T-helper 1 cell treated with Interleukin-12 subunit alpha and Interleukin-12 subunit beta and Interleukin-4 antibody, amounts not matched to agents 30 μg/mL and 1 μg/mL, for 36 hours (primary cell): ENCODE measurements around the gene ATP8A1.

ENCODE experiments used
- H3K27ac Mint-ChIP-seq: one replicate; pipeline ENCODE4 v1.8.0; 2021; ENCODE audit warnings: mild to moderate bottlenecking, mixed read lengths
- H3K27me3 Mint-ChIP-seq: one replicate; pipeline ENCODE4 v1.8.0; 2021; ENCODE audit warnings: low read depth, mixed read lengths
- H3K36me3 Mint-ChIP-seq: one replicate; pipeline ENCODE4 v1.8.0; 2021; ENCODE audit warnings: low read depth, mixed read lengths
- H3K4me1 Mint-ChIP-seq: one replicate; pipeline ENCODE4 v1.8.0; 2021; ENCODE audit warnings: low read depth, mixed read lengths
- H3K4me3 Mint-ChIP-seq: one replicate; pipeline ENCODE4 v1.8.0; 2021; ENCODE audit warnings: mild to moderate bottlenecking, moderate library complexity, mixed read lengths
- H3K9me3 Mint-ChIP-seq: one replicate; pipeline ENCODE4 v1.8.0; 2021; ENCODE audit warnings: mixed read lengths

Gene ATP8A1

GRCh38 chr4:42641656-42642055 lies 15.2 kb downstream of the ATP8A1 start:
- Mint-ChIP-seq H3K27ac (no peak overlapping the region), H3K4me3 (no peak overlapping the region), H3K27me3 (no peaks in the 10 kb centered on the region), H3K36me3 (peaks cover 2% of the 10 kb centered on the region), H3K4me1 (peaks cover 37% of the 10 kb centered on the region), H3K9me3 (no peaks in the 10 kb centered on the region)

GRCh38 chr4:42641161-42641560 lies 15.7 kb downstream of the ATP8A1 start:
- Mint-ChIP-seq H3K27ac (no peak overlapping the region), H3K27me3 (no peaks in the 10 kb centered on the region), H3K36me3 (peaks cover 2% of the 10 kb centered on the region), H3K4me3 (no peak overlapping the region), H3K9me3 (no peaks in the 10 kb centered on the region), H3K4me1 (peaks cover 38% of the 10 kb centered on the region)

GRCh38 chr4:42640613-42641012 lies 16.3 kb downstream of the ATP8A1 start:
- no peaks in the 10 kb centered on the region for H3K9me3 Mint-ChIP-seq
- H3K27ac Mint-ChIP-seq: no peak overlapping the region
- peaks cover 39% of the 10 kb centered on the region for H3K4me1 Mint-ChIP-seq

GRCh38 chr4:42638993-42639392 lies 17.9 kb downstream of the ATP8A1 start:
- Mint-ChIP-seq H3K27me3 (no peaks in the 10 kb centered on the region), H3K4me1 (peaks cover 39% of the 10 kb centered on the region), H3K36me3 (no peaks in the 10 kb centered on the region), H3K9me3 (no peaks in the 10 kb centered on the region), H3K4me3 (no peak overlapping the region), H3K27ac (peak overlapping the region; percentile 53)

More at GRCh38 chr4:42640613-42641012, 16.3 kb downstream of the ATP8A1 start:
- H3K36me3 Mint-ChIP-seq: peaks cover 2% of the 10 kb centered on the region
- no peak overlapping the region for H3K4me3 Mint-ChIP-seq
- no peaks in the 10 kb centered on the region for H3K27me3 Mint-ChIP-seq

- Mint-ChIP-seq H3K4me3 (no peak overlapping the region), H3K27me3 (no peaks in the 10 kb centered on the region), H3K9me3 (no peaks in the 10 kb centered on the region), H3K4me1 (peaks cover 42% of the 10 kb centered on the region), H3K36me3 (no peaks in the 10 kb centered on the region), H3K27ac (no peak overlapping the region)
These were observed 18.6 kb downstream of the ATP8A1 start for GRCh38 chr4:42638321-42638720.

GRCh38 chr4:42637867-42638266 lies 19.0 kb downstream of the ATP8A1 start:
- no peaks in the 10 kb centered on the region for H3K9me3 Mint-ChIP-seq
- H3K27ac Mint-ChIP-seq: no peak overlapping the region
- H3K27me3 Mint-ChIP-seq: no peaks in the 10 kb centered on the region
- peaks cover 1% of the 10 kb centered on the region for H3K36me3 Mint-ChIP-seq
- peaks cover 45% of the 10 kb centered on the region for H3K4me1 Mint-ChIP-seq
- no peak overlapping the region for H3K4me3 Mint-ChIP-seq

- peaks cover 1% of the 10 kb centered on the region for H3K36me3 Mint-ChIP-seq
- H3K4me3 Mint-ChIP-seq: no peak overlapping the region
- H3K9me3 Mint-ChIP-seq: no peaks in the 10 kb centered on the region
- no peak overlapping the region for H3K27ac Mint-ChIP-seq
- H3K4me1 Mint-ChIP-seq: peaks cover 37% of the 10 kb centered on the region
- no peaks in the 10 kb centered on the region for H3K27me3 Mint-ChIP-seq
These were observed 19.8 kb downstream of the ATP8A1 start for GRCh38 chr4:42637104-42637503.

- no peaks in the 10 kb centered on the region for H3K27me3 Mint-ChIP-seq
- H3K27ac Mint-ChIP-seq: no peak overlapping the region
- H3K4me1 Mint-ChIP-seq: peaks cover 34% of the 10 kb centered on the region
These were observed 20.3 kb downstream of the ATP8A1 start for GRCh38 chr4:42636645-42636949.

GRCh38 chr4:42633605-42634388 lies 23.1 kb downstream of the ATP8A1 start:
- Mint-ChIP-seq H3K27me3 (no peaks in the 10 kb centered on the region), H3K27ac (peak overlapping the region; percentile 53), H3K9me3 (peaks cover 6% of the 10 kb centered on the region), H3K4me3 (no peak overlapping the region), H3K36me3 (peaks cover 8% of the 10 kb centered on the region), H3K4me1 (peaks cover 27% of the 10 kb centered on the region)

More at GRCh38 chr4:42636645-42636949, 20.3 kb downstream of the ATP8A1 start:
- Mint-ChIP-seq H3K9me3 (peaks cover 2% of the 10 kb centered on the region), H3K4me3 (no peak overlapping the region), H3K36me3 (peaks cover 5% of the 10 kb centered on the region)

GRCh38 chr4:42632653-42633382 lies 24.1 kb downstream of the ATP8A1 start:
- peaks cover 8% of the 10 kb centered on the region for H3K36me3 Mint-ChIP-seq
- peaks cover 6% of the 10 kb centered on the region for H3K9me3 Mint-ChIP-seq
- H3K4me1 Mint-ChIP-seq: peaks cover 31% of the 10 kb centered on the region
- no peak overlapping the region for H3K4me3 Mint-ChIP-seq
- H3K27me3 Mint-ChIP-seq: no peaks in the 10 kb centered on the region
- no peak overlapping the region for H3K27ac Mint-ChIP-seq

- H3K27ac Mint-ChIP-seq: no peak overlapping the region
- peaks cover 39% of the 10 kb centered on the region for H3K4me1 Mint-ChIP-seq
- peaks cover 6% of the 10 kb centered on the region for H3K9me3 Mint-ChIP-seq
- no peaks in the 10 kb centered on the region for H3K27me3 Mint-ChIP-seq
- H3K36me3 Mint-ChIP-seq: peaks cover 12% of the 10 kb centered on the region
- no peak overlapping the region for H3K4me3 Mint-ChIP-seq
These were observed 26.0 kb downstream of the ATP8A1 start for GRCh38 chr4:42630908-42631307.

- Mint-ChIP-seq H3K4me3 (no peak overlapping the region), H3K4me1 (peaks cover 36% of the 10 kb centered on the region), H3K36me3 (peaks cover 13% of the 10 kb centered on the region), H3K27ac (peak overlapping the region; percentile 62), H3K27me3 (no peaks in the 10 kb centered on the region), H3K9me3 (peaks cover 6% of the 10 kb centered on the region)
These were observed 28.2 kb downstream of the ATP8A1 start for GRCh38 chr4:42628740-42629139.

GRCh38 chr4:42627885-42628646 lies 28.8 kb downstream of the ATP8A1 start:
- Mint-ChIP-seq H3K4me1 (peaks cover 30% of the 10 kb centered on the region), H3K36me3 (peaks cover 17% of the 10 kb centered on the region), H3K9me3 (peaks cover 6% of the 10 kb centered on the region), H3K27me3 (no peaks in the 10 kb centered on the region), H3K27ac (peak overlapping the region; percentile 41), H3K4me3 (peak overlapping the region; percentile 21)

GRCh38 chr4:42626629-42627146 lies 30.2 kb downstream of the ATP8A1 start:
- Mint-ChIP-seq H3K36me3 (peaks cover 22% of the 10 kb centered on the region), H3K9me3 (peaks cover 5% of the 10 kb centered on the region), H3K27me3 (no peaks in the 10 kb centered on the region), H3K27ac (no peak overlapping the region), H3K4me1 (peaks cover 27% of the 10 kb centered on the region), H3K4me3 (no peak overlapping the region)
